ENCODE results near the gene KCTD13. TPM values are rescaled to one million over a fixed set of nuclear protein-coding genes. Genes with fewer than 3 reads are reported as not detected.
A peak's percentile ranks its signal among the peaks of the same experiment; 100 is the strongest.

Gene KCTD13
- polyA plus RNA-seq, 1 experiment: 7.4 TPM

DNA sequence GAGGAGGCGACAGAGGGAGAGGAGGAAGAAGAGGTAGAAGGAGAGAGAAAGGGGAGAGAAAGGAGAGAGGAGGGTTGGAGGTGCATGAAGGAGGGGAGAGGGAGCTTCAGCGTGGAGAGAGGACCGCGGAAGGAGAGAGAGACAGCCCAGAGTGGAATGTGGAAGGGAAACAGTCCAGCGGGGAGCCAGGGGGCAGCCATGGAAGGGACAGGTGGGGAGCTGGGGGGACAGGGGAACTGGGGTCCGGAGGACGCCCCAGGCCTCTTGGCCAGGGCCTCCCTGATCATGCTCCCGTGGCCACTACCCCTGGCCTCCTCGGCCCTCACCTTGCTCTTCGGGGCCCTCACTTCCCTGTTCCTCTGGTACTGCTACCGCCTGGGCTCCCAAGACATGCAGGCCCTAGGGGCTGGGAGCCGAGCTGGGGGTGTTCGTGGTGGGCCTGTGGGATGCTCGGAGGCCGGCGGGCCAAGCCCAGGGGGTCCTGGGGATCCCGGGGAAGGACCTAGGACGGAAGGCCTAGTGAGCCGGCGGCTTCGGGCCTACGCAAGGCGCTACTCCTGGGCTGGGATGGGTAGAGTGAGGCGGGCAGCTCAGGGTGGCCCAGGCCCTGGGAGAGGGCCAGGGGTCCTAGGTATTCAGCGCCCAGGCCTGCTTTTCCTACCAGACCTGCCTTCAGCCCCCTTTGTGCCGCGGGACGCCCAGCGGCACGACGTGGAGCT, 25.0 kb downstream of the KCTD13 start:
- no peaks in the 10 kb centered on the region for H3K9me3 ChIP-seq (ENCODE audit: control insufficient read depth, insufficient read depth, low read length)
- H3K4me3 ChIP-seq (ENCODE audit: low read depth, low read length): peak overlapping the region; percentile 77
- CTCF ChIA-PET: interaction anchor here (0.5 to 1.4 kb wide), 6 partner anchors 9 to 548 kb away, joined by 3 to 6 read pairs (median 3); partner anchors contain the start of gene KIF22
- H3K27me3 ChIP-seq (ENCODE audit: control insufficient read depth, insufficient read depth, low read length): peaks cover 9% of the 10 kb centered on the region
- H3K27ac ChIP-seq (ENCODE audit: low read depth, low read length): peak overlapping the region; percentile 73
- POLR2A ChIA-PET: interaction anchor here (0.5 to 1.6 kb wide), 8 partner anchors 25 to 221 kb away, joined by 3 to 5 read pairs (median 4); partner anchors contain the start of genes KCTD13, PAGR1 and TMEM219
- TF ChIP-seq, protein P1, sequence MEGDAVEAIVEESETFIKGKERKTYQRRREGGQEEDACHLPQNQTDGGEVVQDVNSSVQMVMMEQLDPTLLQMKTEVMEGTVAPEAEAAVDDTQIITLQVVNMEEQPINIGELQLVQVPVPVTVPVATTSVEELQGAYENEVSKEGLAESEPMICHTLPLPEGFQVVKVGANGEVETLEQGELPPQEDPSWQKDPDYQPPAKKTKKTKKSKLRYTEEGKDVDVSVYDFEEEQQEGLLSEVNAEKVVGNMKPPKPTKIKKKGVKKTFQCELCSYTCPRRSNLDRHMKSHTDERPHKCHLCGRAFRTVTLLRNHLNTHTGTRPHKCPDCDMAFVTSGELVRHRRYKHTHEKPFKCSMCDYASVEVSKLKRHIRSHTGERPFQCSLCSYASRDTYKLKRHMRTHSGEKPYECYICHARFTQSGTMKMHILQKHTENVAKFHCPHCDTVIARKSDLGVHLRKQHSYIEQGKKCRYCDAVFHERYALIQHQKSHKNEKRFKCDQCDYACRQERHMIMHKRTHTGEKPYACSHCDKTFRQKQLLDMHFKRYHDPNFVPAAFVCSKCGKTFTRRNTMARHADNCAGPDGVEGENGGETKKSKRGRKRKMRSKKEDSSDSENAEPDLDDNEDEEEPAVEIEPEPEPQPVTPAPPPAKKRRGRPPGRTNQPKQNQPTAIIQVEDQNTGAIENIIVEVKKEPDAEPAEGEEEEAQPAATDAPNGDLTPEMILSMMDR (IDR thresholded peaks at IDR 0.05; ENCODE audit: low read depth, low read length): no peak
- DNase-seq (ENCODE audit: low read depth, low spot score): no peak

DNA sequence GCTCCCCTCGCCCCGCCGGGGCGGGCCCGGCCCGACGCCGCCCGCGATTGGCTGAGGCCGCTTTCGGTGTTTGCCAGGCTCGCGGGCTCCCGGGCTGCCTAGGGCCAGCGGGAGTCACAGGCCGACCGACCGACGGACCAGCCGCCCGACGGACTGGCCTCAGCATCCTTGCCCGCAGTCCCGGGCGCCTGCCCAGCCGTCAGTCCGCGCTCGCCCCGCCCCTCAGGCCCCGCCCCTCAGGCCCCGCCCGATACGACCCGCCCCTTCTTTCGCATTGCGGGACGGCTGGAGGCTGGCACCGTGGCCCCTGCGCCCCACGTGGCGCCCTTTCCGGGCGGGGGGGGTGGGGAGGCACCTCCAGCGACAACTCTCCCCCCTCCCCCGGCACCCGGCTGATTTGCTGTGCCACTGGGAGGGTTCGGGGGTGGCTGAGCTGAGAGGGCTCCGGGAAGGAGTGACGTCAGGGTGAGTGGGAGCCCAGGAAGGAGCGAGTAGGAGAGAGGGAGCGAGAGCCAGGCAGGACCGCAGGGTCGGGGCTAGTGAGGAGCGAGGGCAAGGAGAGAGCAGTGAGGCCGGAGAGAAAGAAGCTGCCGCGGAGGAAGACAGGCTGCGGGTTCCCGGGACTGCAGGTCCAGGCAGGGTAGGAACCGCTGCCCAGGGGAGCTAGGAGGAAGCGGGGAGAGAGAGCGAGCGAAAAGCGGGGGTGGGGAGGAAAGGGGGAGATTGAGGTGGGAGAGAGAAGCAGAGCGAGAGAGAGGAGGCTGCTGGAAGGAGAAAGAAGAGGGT, 25.7 kb downstream of the KCTD13 start, which contains the start of gene ASPHD1:
TSS of gene ASPHD1 (plus strand) at position 387 of the 786 bp plus-strand sequence. CDS start 484 bp downstream, outside the sequence.
- Histone ChIP-seq H3K4me3 (ENCODE audit: low read depth, low read length) (peak within 1 kb of the TSS; percentile 77), H3K27ac (ENCODE audit: low read depth, low read length) (peak within 1 kb of the TSS; percentile 73), H3K27me3 (ENCODE audit: control insufficient read depth, insufficient read depth, low read length) (peaks cover 9% of the 10 kb centered on the region), H3K9me3 (ENCODE audit: control insufficient read depth, insufficient read depth, low read length) (no peaks in the 10 kb centered on the region)
- POLR2A ChIA-PET: interaction anchor here (0.5 to 1.6 kb wide), 13 partner anchors 26 to 934 kb away, joined by 3 to 5 read pairs (median 4); partner anchors contain the start of genes CDIPT, KCTD13, MVP and PAGR1
- CTCF ChIA-PET: interaction anchor here (0.6 to 1.6 kb wide), 6 partner anchors 52 to 132 kb away, joined by 3 to 9 read pairs (median 4); partner anchors contain the start of gene KIF22
- TF ChIP-seq, protein P1 (IDR thresholded peaks at IDR 0.05; ENCODE audit: low read depth, low read length): no peak
- peak; percentile 42 for DNase-seq (ENCODE audit: low read depth, low spot score)

DNA sequence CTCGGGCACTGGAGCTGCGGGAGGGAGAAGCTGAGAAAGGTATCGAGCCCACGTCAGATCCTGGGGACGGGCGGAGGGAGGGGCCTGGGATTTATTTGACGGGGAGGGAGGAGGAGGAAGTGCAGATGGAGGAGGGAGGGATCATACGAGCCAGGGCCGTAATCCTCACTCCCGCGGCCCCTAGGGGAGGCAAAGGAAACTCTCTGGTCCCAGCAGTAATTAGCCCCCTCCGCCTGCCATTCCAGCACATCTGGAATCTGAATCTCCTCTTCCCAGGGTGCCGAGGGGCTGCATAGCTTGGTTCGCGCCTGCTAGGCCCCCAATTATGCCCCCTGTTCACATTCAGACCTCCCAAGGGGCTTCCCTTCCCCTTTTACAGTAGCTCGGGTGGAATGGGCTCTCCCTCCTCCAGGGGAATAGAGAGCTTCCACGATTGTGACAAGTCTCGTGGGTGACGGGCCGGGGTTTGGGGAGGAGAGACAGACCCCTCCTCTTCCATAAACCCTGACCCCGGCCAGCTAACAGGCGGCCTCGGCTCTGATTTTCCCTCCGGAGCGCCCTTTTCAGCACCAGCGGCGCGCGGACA, 26.4 kb downstream of the KCTD13 start, which contains the start of gene SEZ6L2:
TSS of gene SEZ6L2 (minus strand) at position 35 of the 586 bp plus-strand sequence. CDS start 531 bp downstream, outside the sequence.
- CTCF ChIA-PET: interaction anchor here (0.6 to 1.6 kb wide), 7 partner anchors 31 to 175 kb away, joined by 3 to 9 read pairs (median 3); partner anchors contain the start of gene KIF22
- TF ChIP-seq, protein P1 (IDR thresholded peaks at IDR 0.05; ENCODE audit: low read depth, low read length): peak; percentile 47
- Histone ChIP-seq H3K27ac (ENCODE audit: low read depth, low read length) (peak within 1 kb of the TSS; percentile 73), H3K4me3 (ENCODE audit: low read depth, low read length) (peak within 1 kb of the TSS; percentile 77), H3K27me3 (ENCODE audit: control insufficient read depth, insufficient read depth, low read length) (peaks cover 9% of the 10 kb centered on the region), H3K9me3 (ENCODE audit: control insufficient read depth, insufficient read depth, low read length) (no peaks in the 10 kb centered on the region)
- POLR2A ChIA-PET: interaction anchor here (0.5 to 1.6 kb wide), 9 partner anchors 15 to 933 kb away, joined by 3 to 5 read pairs (median 4); partner anchors contain the start of genes CDIPT, MVP, PAGR1 and TAOK2
- peak; percentile 65 for DNase-seq (ENCODE audit: low read depth, low spot score)

DNA sequence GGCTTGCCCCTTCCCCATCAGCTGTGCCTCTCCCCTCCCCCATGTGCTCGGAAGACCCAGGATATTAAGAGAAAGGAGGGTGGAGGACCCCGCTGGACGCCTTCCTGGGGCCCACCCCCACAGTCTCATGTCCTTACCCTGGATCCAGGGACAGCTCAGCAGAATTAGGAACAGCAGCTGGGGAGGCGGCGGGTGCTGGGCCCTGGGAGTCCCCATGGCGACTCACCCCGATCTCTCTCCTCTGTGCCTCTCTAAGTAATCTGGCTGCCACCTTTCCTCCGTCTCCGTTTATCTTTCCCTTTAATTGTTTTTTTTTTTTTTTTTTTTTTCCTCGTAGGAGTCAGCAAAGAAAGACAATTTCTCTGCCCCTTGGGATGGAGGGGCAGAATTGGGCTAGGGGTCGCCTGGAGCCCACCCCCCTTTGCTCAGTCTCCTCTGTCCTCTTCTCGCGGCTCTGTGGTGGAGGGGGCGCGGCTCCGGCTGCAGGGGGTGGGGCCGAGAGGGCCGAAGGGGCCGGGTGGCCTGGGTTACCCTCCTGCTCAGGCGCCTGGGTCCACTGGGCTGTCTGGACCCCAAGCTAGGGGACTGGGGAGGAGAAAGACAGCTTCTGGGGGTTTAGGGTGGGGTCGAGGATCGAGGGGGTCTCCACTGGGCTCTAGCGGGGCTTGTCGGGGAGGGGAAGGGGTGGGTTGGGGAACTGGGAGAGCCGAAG, 27.1 kb downstream of the KCTD13 start:
- peak overlapping the region; percentile 61 for H3K27ac ChIP-seq (ENCODE audit: low read depth, low read length)
- peaks cover 9% of the 10 kb centered on the region for H3K27me3 ChIP-seq (ENCODE audit: control insufficient read depth, insufficient read depth, low read length)
- TF ChIP-seq, protein P1 (IDR thresholded peaks at IDR 0.05; ENCODE audit: low read depth, low read length): no peak
- DNase-seq (ENCODE audit: low read depth, low spot score): no peak
- POLR2A ChIA-PET: interaction anchor here (0.6 to 1.3 kb wide), 5 partner anchors 15 to 79 kb away, joined by 3 to 5 read pairs (median 4); partner anchors contain the start of genes MVP and TAOK2
- peak overlapping the region; percentile 60 for H3K4me3 ChIP-seq (ENCODE audit: low read depth, low read length)
- CTCF ChIA-PET: interaction anchor here (0.6 to 1.6 kb wide), 6 partner anchors 30 to 174 kb away, joined by 3 to 9 read pairs (median 4); no protein-coding TSS in a partner anchor
- no peaks in the 10 kb centered on the region for H3K9me3 ChIP-seq (ENCODE audit: control insufficient read depth, insufficient read depth, low read length)

Measured in AG04450 (cell line).